Heart left ventricle (tissue), 16 donors: ENCODE results near the gene B2M. TPM values are rescaled to one million over a fixed set of nuclear protein-coding genes. Genes with fewer than 3 reads are reported as not detected.

Source experiments
- ATAC-seq, 4 donors: fragments of 200-7000 bp; cut with Tn5 transposase; one replicate each; pipeline ENCODE4 v1.9.1; 2020 to 2022; ENCODE audit warnings: moderate library complexity in 4 of 4, mild to moderate bottlenecking in 3 of 4, moderate number of reproducible peaks in 1 of 4
- DNase-seq, 5 donors: peaks; one replicate each; pipeline ENCODE4 v3.0.0-alpha.2; 2020
- H3K27ac ChIP-seq, 12 donors: fragments of 200-600 bp; sonication (generic) in 4 of 12; one replicate each; pipeline versions ENCODE4 v1.5.0 to v1.8.0; 2016 to 2022; ENCODE audit warnings: mild to moderate bottlenecking in 2 of 12
- H3K27me3 ChIP-seq, 9 donors: fragments of 200-600 bp; sonication (generic) in 2 of 9; one replicate each; pipeline versions ENCODE4 v1.5.1 to v1.8.0; 2016 to 2022; ENCODE audit warnings: mild to moderate bottlenecking in 3 of 9
- H3K36me3 ChIP-seq, 9 donors: fragments of 200-600 bp; sonication (generic) in 2 of 9; one replicate each; pipeline versions ENCODE4 v1.5.0 to v1.8.0; 2018 to 2022; ENCODE audit warnings: mild to moderate bottlenecking in 2 of 9
- H3K4me1 ChIP-seq, 12 donors: fragments of 200-600 bp; sonication (generic) in 4 of 12; one replicate each; pipeline versions ENCODE4 v1.5.0 to v1.8.0; 2016 to 2022; ENCODE audit warnings: mild to moderate bottlenecking in 3 of 12
- H3K4me3 ChIP-seq, 12 donors: fragments of 200-600 bp; sonication (generic) in 4 of 12; one replicate each; pipeline versions ENCODE4 v1.5.0 to v1.8.0; 2017 to 2022; ENCODE audit warnings: mild to moderate bottlenecking in 9 of 12, moderate library complexity in 4 of 12
- H3K9me3 ChIP-seq, 12 donors: fragments of 200-600 bp; sonication (generic) in 4 of 12; one replicate each; pipeline versions ENCODE4 v1.5.0 to v1.8.0; 2016 to 2022; ENCODE audit warnings: mild to moderate bottlenecking in 1 of 12
- CTCF ChIP-seq, 12 donors: fragments of 200-600 bp; sonication (generic) in 4 of 12; IDR thresholded peaks; one replicate each; pipeline versions ENCODE4 v1.5.0 to v1.8.0; 2018 to 2022; ENCODE audit warnings: antibody characterized with exemption in 12 of 12, mild to moderate bottlenecking in 5 of 12
- POLR2A ChIP-seq, 2 donors: fragments of 450-650 bp; IDR thresholded peaks; one replicate each; pipeline ENCODE4 v1.6.1; 2017; ENCODE audit warnings: antibody characterized with exemption in 2 of 2, mild to moderate bottlenecking in 2 of 2, moderate library complexity in 2 of 2
- WGBS, 4 donors: extraction: QIAGEN DNeasy Blood & Tissue Kit in 2 of 4; methylation state at CpG; one replicate each; pipeline versions ENCODE4 v1.1.5 to v1.1.7; 2013 to 2018; 5-methylcytosine and 5-hydroxymethylcytosine counted together
- intact Hi-C, 10 donors: fragments of 100-400 bp; cut with DNase I; formaldehyde crosslinking; loops; one replicate each; pipeline versions ENCODE4 v1.11.1 to v1.14.2; 2022
- polyA plus RNA-seq, 2 donors: library from polyadenylated mRNA; stranded (reverse); fragments of 200-250 nt; gene quantifications; one replicate each; pipeline ENCODE4 v1.2.3, GENCODE V29; 2013
- total RNA-seq, 9 donors: library from RNA; depleted of rRNA in 2 of 9; stranded (reverse); fragments of >200 nt in 2 of 9; fragmentation: NEBNext Ultra II Directional in 3 of 9; extraction: Animal tissue kit (Norgen Biotek cat#: 25700) in 3 of 9; gene quantifications; one replicate each; pipeline versions ENCODE4 v1.1.0 to v1.2.4, GENCODE V29; 2016 to 2023
- donor health status: ischemic (EF 13 %, LVEDD 7.1; RV severe dilation, severe dysfunction).
- donor health status: healthy with polysubstance abuse.
- donor health status: DM: no; HTN: yes; CAD: no.
- donor health status: DM: no; HTN: no; CAD: no.
- donor health status: ischemic (EF 25% LVEDD 6.9; RV normal size, moderate dysfunction).
- donor health status: ischemic (EF 25% LVEDD 5.7; RV mildly dilated, moderate dysfunction).
- donor health status: healthy.
- donor health status: DM: yes; HTN: yes; CAD: no.
- donor health status: ischemic (EF 35%, LVEDD 5.7; RV mildly dilated, moderate dysfunction).
- donor health status: nonischemic (EF 11% LVEDD 7.7; RV severe dilation, severe dysfunction).
- donor health status: DM: yes; HTN: yes; CAD: no.
- donor health status: PGD.
- donor health status: ischemic (EF 29% LVEDD 5.4; RV normal size, mild dysfunction).
- donor health status: nonischemic (EF 23%, LVEDD 6.1; RV moderate dilation, normal function).

B2M gene
- total and polyA plus RNA-seq, 11 donors, result 808 to 5,448 (median 1,200) TPM

GRCh38 chr15:44728576-44729407 is 17.5 kb downstream of the B2M start:
- ATAC-seq, result peak; percentile 96 to 98 (median 96)
- TF ChIP-seq CTCF (IDR thresholded peaks at IDR 0.05) (no peak), POLR2A (IDR thresholded peaks at IDR 0.05) (peak in 1 of 2 donors; percentile 85)
- DNase-seq, result peak; percentile 94 to 97 (median 96)
- Histone ChIP-seq H3K27me3 (no peaks in the 10 kb centered on the region), H3K36me3 (peaks cover 0 to 16% (median 11%) of the 10 kb centered on the region in 9 donors), H3K4me3 (peak overlapping the region; percentile 66 to 92 (median 82)), H3K27ac (peak overlapping the region; percentile 94 to 100 (median 99)), H3K4me1 (peaks cover 3 to 81% (median 43%) of the 10 kb centered on the region in 12 donors), H3K9me3 (no peaks in the 10 kb centered on the region)
- intact Hi-C loops, result loop anchor here in 8 of 10 donors (1.0 to 2.0 kb wide), 6 partner anchors 16 to 66 kb away; partner anchors contain the start of genes B2M (in 5 of the 8), PATL2 (in 5 of the 8) and SPG11 (in 5 of the 8)
- 0 to 1% (median 0%) methylated on average over 26 to 36 of the region's 36 CpGs for WGBS, 4 donors

- peaks cover 3 to 81% (median 43%) of the 10 kb centered on the region in 12 donors for H3K4me1 ChIP-seq
- H3K4me3 ChIP-seq, result peak overlapping the region; percentile 66 to 92 (median 82)
- intact Hi-C loops, result loop anchor here in 9 of 10 donors (1.0 to 10.0 kb wide), 9 partner anchors 17 to 155 kb away; partner anchors contain the start of genes B2M (in 5 of the 9), PATL2 (in 5 of the 9) and SPG11 (in 5 of the 9)
- WGBS, 4 donors, result 1 to 2% (median 1%) methylated on average over 21 of the region's 21 CpGs
- H3K36me3 ChIP-seq, result peaks cover 0 to 16% (median 11%) of the 10 kb centered on the region in 9 donors
- no peaks in the 10 kb centered on the region for H3K9me3 ChIP-seq
- TF ChIP-seq CTCF (IDR thresholded peaks at IDR 0.05) (no peak), POLR2A (IDR thresholded peaks at IDR 0.05) (no peak)
- no peaks in the 10 kb centered on the region for H3K27me3 ChIP-seq
- peak overlapping the region; percentile 94 to 100 (median 99) for H3K27ac ChIP-seq
- peak; percentile 46 to 69 (median 49) for DNase-seq
- ATAC-seq, result peak; percentile 7 to 27 (median 18)
These were observed 18.3 kb downstream of the B2M start for GRCh38 chr15:44729408-44730127.

GRCh38 chr15:44734839-44735481 is 23.6 kb downstream of the B2M start:
- peaks cover 3 to 79% (median 23%) of the 10 kb centered on the region in 12 donors for H3K4me1 ChIP-seq
- DNase-seq (no peak), ATAC-seq (no peak)
- H3K9me3 ChIP-seq, result no peaks in the 10 kb centered on the region
- H3K36me3 ChIP-seq, result peaks cover 0 to 16% (median 11%) of the 10 kb centered on the region in 9 donors
- H3K27ac ChIP-seq, result peak overlapping the region in 9 of 12 donors; percentile 35 to 82 (median 60)
- TF ChIP-seq CTCF (IDR thresholded peaks at IDR 0.05), result no peak
- TF ChIP-seq POLR2A (IDR thresholded peaks at IDR 0.05), result no peak
- WGBS, 4 donors, result 70 to 82% (median 76%) methylated on average over 2 of the region's 2 CpGs
- H3K4me3 ChIP-seq, result peak overlapping the region in 1 of 12 donors; percentile 31
- H3K27me3 ChIP-seq, result no peaks in the 10 kb centered on the region
- intact Hi-C loops, result loop anchor here (2.0 to 10.0 kb wide), 8 partner anchors 24 to 160 kb away; partner anchors contain the start of genes SPG11 (in 2 of the 10), B2M (in 1 of the 10) and PATL2 (in 1 of the 10)
